Measurements from ENCODE around the gene DPAGT1. TPM values are rescaled to one million over a fixed set of nuclear protein-coding genes. Genes with fewer than 3 reads are reported as not detected.
"Not testable (repeated sequence)": the region's sequence is repeated elsewhere in the genome, so short reads cannot be mapped to it uniquely, and the experiment has no call there.

DPAGT1 gene
- total RNA-seq, 1 donor from 2014 or later, result 15.4 TPM

GRCh38 chr11:119145551-119145950, 43.9 kb upstream of the DPAGT1 start:
- intact Hi-C loops (cut with micrococcal nuclease), result loop anchor here (10.0 kb wide), 2 partner anchors 49 to 139 kb away; no protein-coding TSS in a partner anchor

GRCh38 chr11:119144825-119145486, 43.3 kb upstream of the DPAGT1 start:
- Histone ChIP-seq H3K27me3 (ENCODE audit: low read depth) (peaks cover 38% of the 10 kb centered on the region), H3K4me1 (peaks cover 16% of the 10 kb centered on the region), H3K4me3 (no peak overlapping the region), H3K9me3 (replicated peaks) (no peaks in the 10 kb centered on the region), H3K36me3 (no peaks in the 10 kb centered on the region), H3K27ac (replicated peaks) (no peak overlapping the region)
- DNase-seq, result peak; percentile 54
- TF ChIP-seq CTCF (IDR thresholded peaks at IDR 0.05; ENCODE audit: borderline replicate concordance), result peak; percentile 78
- intact Hi-C loops (cut with micrococcal nuclease), result loop anchor here (10.0 kb wide), 2 partner anchors 50 to 140 kb away; no protein-coding TSS in a partner anchor

More at GRCh38 chr11:119145551-119145950, 43.9 kb upstream of the DPAGT1 start:
- H3K27ac ChIP-seq (replicated peaks), result no peak overlapping the region
- no peaks in the 10 kb centered on the region for H3K36me3 ChIP-seq
- peaks cover 18% of the 10 kb centered on the region for H3K4me1 ChIP-seq
- TF ChIP-seq CTCF (IDR thresholded peaks at IDR 0.05; ENCODE audit: borderline replicate concordance), result no peak
- no peak for DNase-seq
- peaks cover 42% of the 10 kb centered on the region for H3K27me3 ChIP-seq (ENCODE audit: low read depth)
- no peak overlapping the region for H3K4me3 ChIP-seq
- H3K9me3 ChIP-seq (replicated peaks), result no peaks in the 10 kb centered on the region

- H3K36me3 ChIP-seq; H3K27me3 ChIP-seq (ENCODE audit: low read depth); H3K27ac ChIP-seq (replicated peaks); H3K9me3 ChIP-seq (replicated peaks); H3K4me3 ChIP-seq; DNase-seq; intact Hi-C loops (cut with micrococcal nuclease); H3K4me1 ChIP-seq: not testable (repeated sequence)
These were observed 37.6 kb upstream of the DPAGT1 start for GRCh38 chr11:119139276-119139675.

GRCh38 chr11:119134389-119134978, 32.8 kb upstream of the DPAGT1 start:
- no peak for DNase-seq
- intact Hi-C loops (cut with micrococcal nuclease), result no loop called here
- Histone ChIP-seq H3K36me3 (peaks cover 53% of the 10 kb centered on the region), H3K4me3 (no peak overlapping the region), H3K27ac (replicated peaks) (no peak overlapping the region), H3K27me3 (ENCODE audit: low read depth) (no peaks in the 10 kb centered on the region), H3K4me1 (no peaks in the 10 kb centered on the region), H3K9me3 (replicated peaks) (no peaks in the 10 kb centered on the region)
- TF ChIP-seq CTCF (IDR thresholded peaks at IDR 0.05; ENCODE audit: borderline replicate concordance), result peak; percentile 49

GRCh38 chr11:119130662-119131061, 29.0 kb upstream of the DPAGT1 start:
- peaks cover 73% of the 10 kb centered on the region for H3K36me3 ChIP-seq
- peaks cover 16% of the 10 kb centered on the region for H3K4me1 ChIP-seq
- H3K4me3 ChIP-seq, result no peak overlapping the region
- no peaks in the 10 kb centered on the region for H3K9me3 ChIP-seq (replicated peaks)
- H3K27ac ChIP-seq (replicated peaks), result no peak overlapping the region
- no peaks in the 10 kb centered on the region for H3K27me3 ChIP-seq (ENCODE audit: low read depth)
- no peak for TF ChIP-seq CTCF (IDR thresholded peaks at IDR 0.05; ENCODE audit: borderline replicate concordance)
- DNase-seq, result no peak
- intact Hi-C loops (cut with micrococcal nuclease), result no loop called here

- Histone ChIP-seq H3K4me1 (peaks cover 34% of the 10 kb centered on the region), H3K36me3 (peaks cover 64% of the 10 kb centered on the region), H3K4me3 (no peak overlapping the region), H3K27me3 (ENCODE audit: low read depth) (no peaks in the 10 kb centered on the region), H3K27ac (replicated peaks) (peak overlapping the region; percentile 36), H3K9me3 (replicated peaks) (no peaks in the 10 kb centered on the region)
- DNase-seq, result no peak
- TF ChIP-seq CTCF (IDR thresholded peaks at IDR 0.05; ENCODE audit: borderline replicate concordance), result no peak
- intact Hi-C loops (cut with micrococcal nuclease), result no loop called here
These were observed 25.1 kb upstream of the DPAGT1 start for GRCh38 chr11:119126675-119127268.
